GM12864 (cell line): ENCODE results near the gene FOXO1.

ENCODE experiments used
- DNase-seq: peaks from one replicate; pipeline ENCODE4 v3.0.0-alpha.2; 2011; ENCODE audit warnings: low read depth
- H3K4me3 ChIP-seq: 2 replicates; pipeline ENCODE4 v1.5.1; 2011; ENCODE audit warnings: mild to moderate bottlenecking, low read depth, low read length, control low read depth
- TF ChIP-seq, protein P1 (sequence below): IDR thresholded peaks from 2 replicates; pipeline ENCODE4 v1.5.1; 2011; ENCODE audit warnings: low read depth, mild to moderate bottlenecking, moderate library complexity, low read length, control low read depth, inconsistent platforms; ENCODE audit errors: missing control alignments

Gene FOXO1

DNA sequence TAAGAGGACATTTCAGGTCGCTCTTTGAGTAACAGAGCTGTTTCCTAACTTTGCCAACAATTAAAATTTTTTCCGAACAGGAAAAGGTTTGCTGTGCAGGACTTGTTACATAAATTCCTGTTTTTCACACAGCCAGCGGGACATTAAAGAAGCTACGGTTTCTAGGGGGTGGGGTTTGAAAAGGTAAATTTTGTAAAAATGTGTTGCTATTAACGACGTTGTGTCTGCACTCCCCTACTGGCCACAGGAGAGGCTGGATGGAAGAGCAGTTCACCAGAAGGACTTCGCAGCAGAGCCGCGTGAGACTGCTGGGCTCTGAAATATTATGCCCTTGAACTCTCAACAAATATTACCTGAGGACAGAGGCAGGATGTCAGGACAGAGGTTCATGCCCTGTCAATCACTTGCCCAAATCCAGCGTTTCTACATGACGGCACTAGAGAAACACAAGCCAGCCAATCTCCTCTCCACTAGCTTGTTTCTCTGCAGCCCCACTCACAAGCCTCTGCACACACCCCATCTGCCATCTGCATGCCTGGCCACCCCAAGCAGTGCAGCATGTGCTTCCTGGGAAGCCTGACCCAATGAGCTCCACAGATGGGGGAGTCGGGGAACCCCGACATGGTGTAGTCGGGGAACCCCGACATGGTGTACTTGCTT, 102.0 kb downstream of the FOXO1 start:
- no peak overlapping the region for H3K4me3 ChIP-seq
- TF ChIP-seq, protein P1, sequence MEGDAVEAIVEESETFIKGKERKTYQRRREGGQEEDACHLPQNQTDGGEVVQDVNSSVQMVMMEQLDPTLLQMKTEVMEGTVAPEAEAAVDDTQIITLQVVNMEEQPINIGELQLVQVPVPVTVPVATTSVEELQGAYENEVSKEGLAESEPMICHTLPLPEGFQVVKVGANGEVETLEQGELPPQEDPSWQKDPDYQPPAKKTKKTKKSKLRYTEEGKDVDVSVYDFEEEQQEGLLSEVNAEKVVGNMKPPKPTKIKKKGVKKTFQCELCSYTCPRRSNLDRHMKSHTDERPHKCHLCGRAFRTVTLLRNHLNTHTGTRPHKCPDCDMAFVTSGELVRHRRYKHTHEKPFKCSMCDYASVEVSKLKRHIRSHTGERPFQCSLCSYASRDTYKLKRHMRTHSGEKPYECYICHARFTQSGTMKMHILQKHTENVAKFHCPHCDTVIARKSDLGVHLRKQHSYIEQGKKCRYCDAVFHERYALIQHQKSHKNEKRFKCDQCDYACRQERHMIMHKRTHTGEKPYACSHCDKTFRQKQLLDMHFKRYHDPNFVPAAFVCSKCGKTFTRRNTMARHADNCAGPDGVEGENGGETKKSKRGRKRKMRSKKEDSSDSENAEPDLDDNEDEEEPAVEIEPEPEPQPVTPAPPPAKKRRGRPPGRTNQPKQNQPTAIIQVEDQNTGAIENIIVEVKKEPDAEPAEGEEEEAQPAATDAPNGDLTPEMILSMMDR, result no peak
- DNase-seq, result no peak

DNA sequence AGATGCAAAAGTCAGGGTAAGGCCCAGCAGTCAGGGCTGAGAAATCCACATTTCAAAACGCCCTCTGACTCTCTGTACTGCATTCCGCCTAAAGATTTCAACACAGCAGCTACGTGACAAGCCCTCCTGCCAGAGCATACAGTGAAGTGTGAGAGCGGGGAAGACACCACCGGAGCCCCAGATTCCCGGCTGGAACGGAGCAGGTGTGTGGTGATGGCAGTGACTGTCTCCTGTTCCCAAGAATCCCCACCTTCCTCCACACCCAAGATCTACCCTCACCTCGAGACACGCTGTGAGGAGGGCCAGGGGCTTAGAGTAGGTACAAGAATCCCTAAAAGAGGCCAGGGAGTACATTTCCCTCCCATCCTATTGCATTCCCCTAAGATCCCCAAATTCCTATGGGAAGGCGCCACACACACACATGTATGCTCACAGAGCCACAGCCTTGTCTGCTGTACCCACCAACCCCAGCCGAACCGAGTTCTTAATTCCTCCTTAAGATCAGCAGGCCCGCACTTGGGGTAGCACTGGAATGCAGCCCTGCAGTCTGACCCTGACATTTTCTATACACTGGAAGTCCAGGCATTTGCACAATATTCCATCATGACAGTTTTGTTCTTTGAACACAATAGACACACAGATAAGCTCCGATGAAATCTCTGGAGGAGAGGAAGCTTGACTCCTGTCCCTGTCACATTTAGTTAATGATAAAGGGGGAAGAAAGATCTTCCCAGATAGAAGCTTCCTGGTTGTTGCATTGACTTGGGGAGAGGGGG, 102.9 kb downstream of the FOXO1 start:
- TF ChIP-seq, protein P1, result no peak
- DNase-seq, result no peak
- H3K4me3 ChIP-seq, result no peak overlapping the region

DNA sequence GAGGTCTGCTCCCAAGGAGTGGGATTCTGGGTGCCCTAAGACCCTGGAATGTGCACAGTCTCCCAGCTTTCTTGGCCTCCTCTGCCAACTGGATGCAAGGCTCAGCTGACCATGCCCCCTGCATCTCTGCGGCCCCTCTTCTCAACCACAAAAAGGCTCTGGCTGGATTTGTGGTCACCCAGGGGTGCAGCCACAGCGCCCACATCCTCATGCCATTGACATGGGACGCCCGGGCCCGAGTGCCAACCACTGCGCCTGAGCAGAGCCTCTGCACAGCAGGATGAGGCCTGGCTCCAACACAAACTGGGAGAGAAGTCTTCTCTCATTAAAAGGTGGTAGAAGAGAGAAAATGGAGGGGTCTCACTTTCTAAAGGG, 103.5 kb downstream of the FOXO1 start:
- TF ChIP-seq, protein P1, result no peak

DNA sequence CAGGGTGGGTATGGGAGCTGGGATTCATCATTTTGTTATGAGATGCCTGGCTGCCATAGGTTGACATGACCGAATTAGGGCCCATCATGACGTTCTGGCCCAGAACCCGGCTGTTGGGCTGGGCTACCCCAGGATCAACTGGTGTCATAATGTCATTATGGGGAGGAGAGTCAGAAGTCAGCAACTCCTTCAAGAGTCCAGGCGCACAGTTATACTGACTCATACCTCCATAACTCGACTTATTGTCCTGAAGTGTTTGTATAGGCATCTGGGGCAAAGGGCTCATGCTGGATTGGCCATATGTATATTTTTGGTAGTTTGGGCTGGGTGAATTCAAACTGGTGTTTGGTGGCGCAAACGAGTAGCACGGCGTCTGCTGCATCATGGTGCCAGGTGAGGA, 106.5 kb downstream of the FOXO1 start:
- TF ChIP-seq, protein P1, result no peak
- H3K4me3 ChIP-seq, result no peak overlapping the region
- DNase-seq, result no peak

More for the DNA sequence above, 103.5 kb downstream of the FOXO1 start:
- no peak for DNase-seq
- H3K4me3 ChIP-seq, result no peak overlapping the region

DNA sequence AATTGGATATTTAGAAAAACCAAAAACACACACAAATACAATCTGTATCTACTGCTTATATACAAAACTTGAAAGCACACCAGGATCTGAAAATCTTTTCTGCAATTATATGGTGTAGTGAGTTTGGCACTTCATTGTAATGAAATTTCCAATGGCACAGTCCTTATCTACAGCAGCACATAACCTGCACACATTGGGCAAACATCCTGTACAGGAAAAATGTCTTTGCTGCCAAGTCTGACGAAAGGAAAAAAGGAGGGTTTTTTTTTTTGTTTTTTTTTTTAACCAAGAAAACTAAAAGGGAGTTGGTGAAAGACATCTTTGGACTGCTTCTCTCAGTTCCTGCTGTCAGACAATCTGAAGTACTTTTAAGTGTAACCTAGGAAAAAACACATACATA, 107.8 kb downstream of the FOXO1 start:
- no peak for DNase-seq
- no peak overlapping the region for H3K4me3 ChIP-seq
- TF ChIP-seq, protein P1, result no peak

DNA sequence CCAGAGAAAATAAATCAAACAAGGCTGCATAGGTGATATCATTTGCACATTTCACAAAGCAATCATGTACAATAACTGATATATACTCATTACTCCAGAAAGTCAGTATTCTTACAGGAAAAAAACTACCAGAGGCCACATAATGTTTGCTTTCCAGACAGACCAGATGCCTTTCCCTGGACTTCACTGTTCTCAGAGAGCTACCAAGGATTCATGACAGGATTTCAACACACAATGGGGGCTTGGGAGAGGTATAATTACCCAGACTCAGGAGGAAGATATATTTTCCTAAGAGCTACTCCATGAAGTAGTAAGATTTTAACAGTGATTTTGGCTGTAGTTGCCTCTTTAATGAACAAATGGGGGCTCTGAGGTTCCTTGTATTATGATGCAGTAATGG, 110.0 kb downstream of the FOXO1 start:
- TF ChIP-seq, protein P1, result no peak
- DNase-seq, result no peak
- H3K4me3 ChIP-seq, result no peak overlapping the region

DNA sequence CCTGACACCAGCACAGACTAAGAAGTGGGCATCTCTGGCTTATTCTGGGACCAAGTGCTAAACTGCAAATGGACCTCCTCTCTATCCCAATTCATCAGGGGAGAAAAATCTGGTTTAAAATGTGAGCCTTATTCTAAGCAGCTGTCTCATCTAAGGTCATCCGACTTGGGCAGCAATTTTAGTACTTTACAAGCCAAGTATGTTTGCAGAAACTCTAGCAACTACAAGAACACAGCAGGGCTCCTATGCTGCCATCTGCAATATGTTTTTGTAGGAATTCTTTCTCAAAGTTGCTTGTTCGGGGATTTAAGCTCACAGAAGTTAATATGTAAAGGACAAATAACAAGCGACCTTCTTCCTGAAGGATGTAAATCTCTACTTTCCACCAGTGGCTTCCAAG, 113.1 kb downstream of the FOXO1 start:
- H3K4me3 ChIP-seq, result no peak overlapping the region
- TF ChIP-seq, protein P1, result no peak
- DNase-seq, result no peak
